ENCODE measurements around the gene FRYL.
"Not testable (repeated sequence)": the region's sequence is repeated elsewhere in the genome, so short reads cannot be mapped to it uniquely, and the experiment has no call there.

Gene FRYL

GRCh38 chr4:48781968-48782367 is 1.9 kb upstream of the FRYL start:
- DNase-seq, result no peak

DNA sequence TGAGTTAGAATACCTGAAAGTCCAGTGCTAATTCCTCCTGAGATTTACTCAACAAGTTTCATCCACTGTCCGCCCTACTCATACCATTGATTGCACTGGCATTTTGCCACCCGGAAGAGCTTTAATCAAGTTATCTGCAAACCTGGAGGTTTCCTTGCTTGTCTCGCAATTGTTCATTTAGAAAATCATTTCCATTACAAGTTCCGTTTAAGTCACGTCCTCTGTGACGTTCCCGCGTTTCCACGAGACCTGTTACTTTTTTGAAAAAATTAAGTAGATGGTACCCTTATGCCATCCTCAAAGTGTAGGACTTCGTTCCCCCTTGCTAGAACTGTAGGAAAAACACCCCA is 761 bp upstream of the FRYL start:
- peak; percentile 39 to 46 for DNase-seq

DNA sequence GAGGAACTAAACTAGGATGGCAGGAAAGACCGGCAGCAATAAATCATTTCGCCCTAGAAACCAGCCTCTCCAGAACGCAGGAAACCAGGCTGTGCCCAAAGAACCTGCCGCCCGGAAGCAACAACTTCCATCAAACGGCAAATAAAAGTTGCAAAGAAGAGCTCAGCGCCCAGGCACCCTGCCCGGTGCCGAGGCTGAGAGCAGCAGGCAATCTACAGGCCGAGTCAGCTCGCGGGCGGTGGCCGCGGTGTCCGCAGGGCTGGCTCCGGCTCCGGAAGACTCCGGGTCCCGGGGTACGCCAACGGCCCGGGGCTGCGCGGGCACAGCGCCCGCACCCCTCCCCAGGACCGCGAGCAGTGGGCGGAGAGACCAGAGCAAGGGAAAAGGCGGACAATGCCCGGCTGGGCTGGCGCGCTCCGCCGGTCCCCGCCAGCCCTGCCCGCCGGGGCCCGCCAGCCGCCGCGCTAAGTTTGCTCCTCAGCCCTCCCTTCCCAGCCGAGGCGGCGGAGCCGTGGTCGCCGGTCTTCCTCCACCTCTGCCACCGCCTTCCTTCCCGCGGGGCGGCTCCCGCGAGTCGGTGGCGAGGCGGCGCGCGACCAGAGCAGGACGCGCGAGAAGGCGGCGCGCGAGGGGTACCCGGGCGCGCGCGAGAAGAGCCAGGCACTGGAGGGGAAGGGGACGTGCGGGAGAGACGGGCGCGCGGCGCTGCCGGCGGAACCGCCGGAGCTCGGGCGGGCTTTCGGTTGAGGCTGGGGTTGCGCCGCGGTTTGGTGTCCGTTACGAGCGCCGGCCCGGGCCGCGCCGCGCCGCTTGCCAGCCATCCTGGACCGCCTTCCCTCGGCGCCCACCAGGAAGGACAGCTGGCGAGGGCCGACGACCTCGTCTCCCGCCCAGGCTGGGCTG is 733 bp downstream of the FRYL start:
- peak; percentile 62 to 70 for DNase-seq

GRCh38 chr4:48778431-48779094 is 1.5 kb downstream of the FRYL start:
- peak in 1 of 2 donors; percentile 28 for DNase-seq

GRCh38 chr4:48777739-48778138 is 2.3 kb downstream of the FRYL start:
- no peak for DNase-seq

GRCh38 chr4:48774760-48775710 is 5.0 kb downstream of the FRYL start:
- DNase-seq, result no peak

- DNase-seq, result no peak
These were observed 7.5 kb downstream of the FRYL start for GRCh38 chr4:48772556-48772955.

- no peak for DNase-seq
These were observed 12.8 kb downstream of the FRYL start for GRCh38 chr4:48767055-48767929.

DNA sequence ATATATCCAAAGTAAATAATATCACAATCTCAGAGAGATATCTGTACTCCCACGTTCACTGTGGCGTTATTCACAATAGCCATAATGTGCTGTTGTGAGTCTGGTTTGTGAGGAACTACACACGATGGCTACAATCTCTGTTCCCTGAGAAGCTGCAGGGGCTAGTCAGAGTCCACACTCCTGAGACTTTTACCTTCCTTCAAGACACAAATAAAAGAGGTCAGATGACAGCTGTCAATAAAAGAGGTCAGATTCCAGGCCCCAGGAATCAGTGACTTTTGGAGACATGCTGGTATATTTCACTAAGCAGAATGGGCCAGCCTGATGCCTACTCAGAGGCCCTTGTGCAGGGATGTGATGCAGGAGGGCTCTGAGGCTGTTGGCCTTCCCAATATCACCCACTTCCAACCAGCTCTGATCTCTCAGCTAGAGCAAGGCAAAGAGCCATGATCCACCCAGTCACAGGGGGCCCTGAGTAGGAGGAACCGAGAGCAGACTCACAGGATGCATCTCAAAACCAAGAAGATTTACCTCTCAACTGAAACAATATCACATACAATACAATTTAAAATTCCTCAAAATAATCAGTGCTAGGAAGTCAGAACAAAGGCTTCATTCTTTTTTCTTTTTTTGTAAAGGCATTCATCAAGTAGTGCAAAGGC is 13.8 kb downstream of the FRYL start:
- no peak for DNase-seq

DNA sequence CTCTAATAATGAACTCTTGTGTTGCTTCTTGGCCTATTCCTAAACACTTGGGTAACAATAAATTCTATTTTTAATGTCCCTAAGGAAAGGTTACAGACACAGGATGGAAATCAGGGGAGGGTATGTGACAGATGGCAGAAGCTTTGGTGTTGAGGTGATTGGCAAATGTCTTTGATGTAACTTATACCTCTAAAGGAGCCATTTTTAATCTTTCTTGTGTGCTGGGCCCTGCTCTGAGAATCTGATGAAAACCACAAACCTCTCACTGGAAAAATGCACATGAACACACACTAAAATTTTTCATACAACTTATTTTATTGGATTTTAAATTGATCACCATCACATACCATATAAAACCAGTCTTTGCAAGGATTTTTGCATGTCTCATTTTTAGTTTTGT is 17.7 kb downstream of the FRYL start:
- DNase-seq, result no peak

DNA sequence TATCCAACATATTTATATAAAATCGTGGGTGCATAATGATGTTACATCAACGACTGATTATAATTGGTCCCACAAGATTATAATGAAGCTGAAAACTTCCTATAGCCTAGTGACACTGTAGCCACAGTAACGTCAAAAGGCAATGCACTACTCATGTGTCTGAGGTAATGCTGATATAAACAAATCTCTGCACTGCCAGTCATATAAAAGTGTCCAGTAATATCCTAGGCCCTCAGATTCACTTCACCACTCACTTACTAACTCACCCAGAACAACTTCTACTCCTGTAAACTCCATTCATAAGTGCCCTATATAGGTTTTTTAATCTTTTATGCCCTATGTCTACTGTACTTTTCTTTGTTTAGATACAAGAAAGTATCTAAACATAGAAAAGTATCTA is 18.8 kb downstream of the FRYL start:
- DNase-seq, result no peak

DNA sequence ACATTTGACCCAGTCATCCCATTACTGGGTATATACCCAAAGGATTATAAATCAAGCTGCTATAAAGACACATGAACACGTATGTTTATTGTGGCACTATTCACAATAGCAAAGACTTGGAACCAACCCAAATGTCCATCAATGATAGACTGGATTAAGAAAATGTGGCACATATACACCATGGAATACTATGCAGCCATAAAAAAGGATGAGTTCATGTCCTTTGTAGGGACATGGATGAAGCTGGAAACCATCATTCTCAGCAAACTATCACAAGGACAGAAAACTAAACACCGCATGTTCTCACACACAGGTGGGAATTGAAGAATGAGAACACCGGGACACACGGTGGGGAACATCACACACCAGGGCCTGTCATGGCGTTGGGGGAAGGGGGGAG is 21.4 kb downstream of the FRYL start:
- DNase-seq, result not testable (repeated sequence)

DNA sequence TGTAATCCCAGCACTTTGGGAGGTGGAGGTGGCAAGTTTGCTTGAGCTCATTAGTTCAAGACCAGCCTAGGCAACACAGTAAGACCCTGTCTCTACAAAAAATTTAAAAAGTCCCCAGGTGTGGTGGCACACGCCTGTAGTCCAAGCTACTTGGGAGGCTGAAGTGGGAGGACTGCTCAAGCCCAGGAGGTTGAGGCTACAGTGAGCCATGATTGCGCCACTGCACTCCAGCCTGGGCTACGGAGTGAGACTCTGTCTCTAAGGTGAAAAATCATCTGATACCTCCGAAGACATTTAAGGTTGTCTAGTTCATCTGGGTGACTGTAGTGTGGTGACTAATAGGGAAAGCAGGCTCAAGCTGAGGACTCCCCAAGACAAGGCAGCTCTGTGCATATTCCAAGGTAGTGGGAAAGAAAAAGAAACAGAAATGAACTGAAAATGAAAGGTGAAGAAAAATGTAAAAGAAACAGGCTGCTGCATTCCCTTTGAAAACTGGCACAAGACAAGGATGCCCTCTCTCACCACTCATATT is 23.3 kb downstream of the FRYL start:
- DNase-seq, result no peak

DNA sequence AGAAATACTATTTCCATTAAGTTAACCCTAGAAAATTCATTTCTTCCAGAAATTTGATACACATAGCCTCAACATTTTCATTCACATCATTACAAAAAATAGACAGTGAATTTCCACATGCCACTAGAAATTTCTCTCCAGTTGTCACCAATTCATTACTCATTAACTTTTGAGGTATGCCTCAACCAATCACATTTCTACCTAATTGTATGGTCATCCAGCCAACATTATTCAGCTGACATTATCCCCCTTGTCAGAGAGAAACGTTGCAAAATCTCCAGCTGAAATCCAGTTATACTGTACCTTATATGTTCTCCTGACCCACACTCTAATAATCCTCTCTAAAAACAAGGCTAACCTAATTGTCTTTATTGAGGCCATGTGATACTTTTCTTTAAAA is 24.8 kb downstream of the FRYL start:
- no peak for DNase-seq

DNA sequence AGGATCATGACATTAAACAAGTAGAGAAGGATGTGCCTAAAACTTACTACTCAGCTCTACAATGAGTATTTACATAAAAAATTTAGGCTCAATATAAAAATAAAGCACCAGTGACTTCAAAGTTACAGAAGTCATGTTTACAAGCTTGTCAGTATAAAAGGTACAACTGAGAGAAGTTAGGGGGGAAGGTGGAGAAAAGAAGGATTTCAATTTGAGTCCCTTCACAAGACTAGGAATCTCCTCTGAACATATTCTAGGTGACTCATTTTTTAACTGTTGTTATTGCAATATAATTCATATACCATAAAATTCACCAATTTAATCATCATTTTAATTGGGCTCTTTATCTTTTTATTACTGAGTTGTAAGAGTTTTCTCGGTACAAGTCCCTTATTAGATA is 26.9 kb downstream of the FRYL start:
- DNase-seq, result no peak

DNA sequence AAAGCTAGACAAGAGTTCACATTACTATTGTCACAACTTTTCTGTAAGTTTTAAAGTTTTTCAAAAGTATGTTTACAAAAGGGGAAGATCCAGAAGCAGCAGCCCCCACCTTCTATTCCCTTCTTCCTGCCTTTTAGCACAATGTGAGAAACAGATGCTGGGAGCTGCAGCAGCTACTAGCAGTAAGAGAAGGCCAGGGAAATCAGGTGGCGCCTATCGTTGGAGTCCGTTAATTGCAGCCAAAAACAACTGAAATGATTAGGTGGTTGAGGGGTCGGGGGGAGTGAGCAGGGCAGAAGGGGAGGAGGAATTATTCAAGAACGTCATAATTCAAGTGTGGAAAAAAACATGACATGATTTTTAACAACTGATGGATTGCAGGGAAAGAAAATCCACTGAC is 27.4 kb downstream of the FRYL start:
- DNase-seq, result no peak

GRCh38 chr4:48752246-48752645 is 27.8 kb downstream of the FRYL start:
- DNase-seq, result no peak

- DNase-seq, result no peak
These were observed 31.0 kb downstream of the FRYL start for GRCh38 chr4:48748949-48749596.

- DNase-seq, result no peak
These were observed 33.3 kb downstream of the FRYL start for GRCh38 chr4:48746608-48747362.

DNA sequence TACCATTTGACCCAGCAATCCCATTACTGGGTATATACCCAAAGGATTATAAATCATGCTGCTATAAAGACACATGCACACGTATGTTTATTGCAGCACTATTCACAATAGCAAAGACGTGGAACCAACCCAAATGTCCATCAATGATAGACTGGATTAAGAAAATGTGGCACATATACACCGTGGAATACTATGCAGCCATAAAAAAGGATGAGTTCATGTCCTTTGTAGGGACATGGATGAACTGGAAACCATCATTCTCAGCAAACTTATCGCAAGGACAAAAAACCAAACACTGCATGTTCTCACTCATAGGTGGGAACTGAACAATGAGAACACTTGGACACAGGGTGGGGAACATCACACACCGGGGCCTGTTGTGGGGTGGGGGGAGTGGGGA is 34.9 kb downstream of the FRYL start:
- not testable (repeated sequence) for DNase-seq
